Measurements from ENCODE around the gene THSD4. TPM values are rescaled to one million over a fixed set of nuclear protein-coding genes. Genes with fewer than 3 reads are reported as not detected.

The THSD4 gene
- polyA plus RNA-seq, 1 experiment, result 18.8 TPM

DNA sequence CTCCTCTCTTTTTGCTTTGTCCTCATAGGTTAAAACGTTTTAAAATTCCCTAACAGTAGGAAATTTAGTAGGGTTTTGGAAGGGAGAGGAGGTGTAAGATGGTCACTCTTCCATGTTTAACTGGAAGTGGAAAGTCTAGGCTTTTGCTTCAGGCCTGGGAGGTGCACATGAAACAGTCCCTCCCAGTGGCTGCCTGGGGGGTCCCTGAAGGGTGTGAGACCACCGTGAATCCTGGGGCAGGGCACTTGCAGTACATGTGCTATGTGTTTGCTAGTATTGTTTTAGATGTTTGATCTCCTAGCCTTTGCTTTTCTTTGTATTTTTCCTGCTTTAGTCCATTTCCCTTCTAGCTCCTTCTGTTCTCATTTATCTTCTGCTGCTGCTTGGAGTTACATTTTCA lies 178.5 kb downstream of the THSD4 start:
- ChIA-PET CTCF (interaction anchor here (0.6 to 1.7 kb wide), 3 partner anchors 29 to 178 kb away, joined by 3 to 5 read pairs (median 4); partner anchors contain the start of gene THSD4), POLR2A (no interaction called here)
- Histone ChIP-seq H3K27me3 (ENCODE audit: control insufficient read depth, insufficient read depth, low read length) (no peaks in the 10 kb centered on the region), H3K36me3 (ENCODE audit: control insufficient read depth, insufficient read depth, low read length) (no peaks in the 10 kb centered on the region), H3K4me3 (ENCODE audit: low read depth, low read length) (no peak overlapping the region)
- DNase-seq (ENCODE audit: low read depth), result no peak
- TF ChIP-seq, protein P1, sequence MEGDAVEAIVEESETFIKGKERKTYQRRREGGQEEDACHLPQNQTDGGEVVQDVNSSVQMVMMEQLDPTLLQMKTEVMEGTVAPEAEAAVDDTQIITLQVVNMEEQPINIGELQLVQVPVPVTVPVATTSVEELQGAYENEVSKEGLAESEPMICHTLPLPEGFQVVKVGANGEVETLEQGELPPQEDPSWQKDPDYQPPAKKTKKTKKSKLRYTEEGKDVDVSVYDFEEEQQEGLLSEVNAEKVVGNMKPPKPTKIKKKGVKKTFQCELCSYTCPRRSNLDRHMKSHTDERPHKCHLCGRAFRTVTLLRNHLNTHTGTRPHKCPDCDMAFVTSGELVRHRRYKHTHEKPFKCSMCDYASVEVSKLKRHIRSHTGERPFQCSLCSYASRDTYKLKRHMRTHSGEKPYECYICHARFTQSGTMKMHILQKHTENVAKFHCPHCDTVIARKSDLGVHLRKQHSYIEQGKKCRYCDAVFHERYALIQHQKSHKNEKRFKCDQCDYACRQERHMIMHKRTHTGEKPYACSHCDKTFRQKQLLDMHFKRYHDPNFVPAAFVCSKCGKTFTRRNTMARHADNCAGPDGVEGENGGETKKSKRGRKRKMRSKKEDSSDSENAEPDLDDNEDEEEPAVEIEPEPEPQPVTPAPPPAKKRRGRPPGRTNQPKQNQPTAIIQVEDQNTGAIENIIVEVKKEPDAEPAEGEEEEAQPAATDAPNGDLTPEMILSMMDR (IDR thresholded peaks at IDR 0.05; ENCODE audit: insufficient read depth, low read depth, low read length), result no peak

DNA sequence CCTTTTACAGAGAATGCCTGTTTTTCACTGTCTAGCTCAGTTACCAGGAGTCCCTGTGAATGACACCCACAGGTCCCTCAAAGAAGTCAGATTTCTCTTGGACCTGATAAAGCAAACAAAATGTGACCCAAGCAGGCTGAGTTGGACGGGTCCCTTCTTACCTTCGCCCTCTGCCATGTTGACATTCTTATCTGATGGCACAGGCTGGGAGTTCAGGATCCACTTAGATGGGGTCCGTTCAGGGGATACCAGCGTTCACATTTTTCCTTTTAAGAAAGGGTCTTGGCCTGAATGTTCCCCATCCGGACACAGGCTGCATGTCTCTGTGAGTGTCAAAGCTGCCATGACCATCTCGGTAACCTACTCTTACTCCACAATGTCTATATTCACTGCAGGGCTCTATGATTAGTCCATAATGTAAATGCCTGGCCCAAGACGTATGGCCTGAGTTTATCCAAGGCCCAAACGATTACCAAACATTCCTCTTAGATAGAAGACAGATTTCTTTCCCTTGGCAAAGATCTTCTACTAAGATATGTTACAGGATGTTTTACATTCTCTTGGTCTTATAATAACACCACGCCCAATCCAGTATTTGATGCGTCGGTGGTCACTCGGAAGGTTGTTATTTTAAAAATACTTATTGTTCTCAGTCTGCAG lies 179.1 kb downstream of the THSD4 start:
- ChIA-PET POLR2A (interaction anchor here (0.6 to 0.9 kb wide), 3 partner anchors 28 to 455 kb away, joined by 3 to 9 read pairs (median 3); no protein-coding TSS in a partner anchor), CTCF (interaction anchor here (0.6 to 1.7 kb wide), 4 partner anchors 179 to 284 kb away, joined by 3 to 5 read pairs (median 4); partner anchors contain the start of gene THSD4)
- H3K27me3 ChIP-seq (ENCODE audit: control insufficient read depth, insufficient read depth, low read length), result no peaks in the 10 kb centered on the region
- peak; percentile 88 for DNase-seq (ENCODE audit: low read depth)
- H3K36me3 ChIP-seq (ENCODE audit: control insufficient read depth, insufficient read depth, low read length), result no peaks in the 10 kb centered on the region
- H3K4me3 ChIP-seq (ENCODE audit: low read depth, low read length), result no peak overlapping the region
- TF ChIP-seq, protein P1 (IDR thresholded peaks at IDR 0.05; ENCODE audit: insufficient read depth, low read depth, low read length), result no peak

DNA sequence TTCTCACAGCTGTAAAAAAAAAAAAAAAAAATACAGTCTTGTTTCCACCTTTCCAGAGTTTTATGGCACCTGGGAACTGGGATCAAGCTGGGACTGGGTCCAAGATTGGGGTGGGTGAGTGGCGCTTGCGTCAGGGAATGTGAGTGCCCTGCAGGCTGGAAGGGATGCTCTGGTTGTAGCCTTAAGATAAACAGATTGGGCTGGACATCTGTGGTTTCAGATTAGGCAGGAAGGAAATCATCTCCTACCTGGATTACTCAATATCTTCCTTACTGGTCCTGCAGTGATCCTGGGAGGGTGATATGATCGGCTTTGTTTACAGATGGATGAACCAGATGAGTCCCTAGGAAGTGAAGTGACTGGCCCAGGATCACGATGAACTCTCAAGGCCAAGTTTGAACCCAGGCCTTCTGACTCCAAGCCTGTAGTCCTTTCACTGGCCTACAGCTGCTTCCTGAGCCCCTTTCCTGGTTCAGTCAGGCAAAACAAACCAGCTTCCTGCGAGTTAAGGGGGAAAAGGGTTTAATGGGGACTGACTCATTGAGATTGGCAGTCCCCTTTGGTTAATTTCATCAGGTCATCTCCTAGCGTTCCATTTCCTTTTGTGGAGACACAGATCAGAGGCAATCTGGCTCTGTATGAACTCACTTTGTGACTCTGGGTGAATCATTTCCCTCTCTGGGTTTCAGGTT lies 179.8 kb downstream of the THSD4 start:
- Histone ChIP-seq H3K36me3 (ENCODE audit: control insufficient read depth, insufficient read depth, low read length) (no peaks in the 10 kb centered on the region), H3K27me3 (ENCODE audit: control insufficient read depth, insufficient read depth, low read length) (no peaks in the 10 kb centered on the region), H3K4me3 (ENCODE audit: low read depth, low read length) (no peak overlapping the region)
- ChIA-PET CTCF (interaction anchor here (0.6 to 1.4 kb wide), 5 partner anchors 180 to 284 kb away, joined by 3 to 4 read pairs (median 3); partner anchors contain the start of gene THSD4), POLR2A (interaction anchor here (0.6 to 0.9 kb wide), 3 partner anchors 27 to 455 kb away, joined by 3 to 9 read pairs (median 3); no protein-coding TSS in a partner anchor)
- peak; percentile 99 for DNase-seq (ENCODE audit: low read depth)
- TF ChIP-seq, protein P1 (IDR thresholded peaks at IDR 0.05; ENCODE audit: insufficient read depth, low read depth, low read length), result no peak

DNA sequence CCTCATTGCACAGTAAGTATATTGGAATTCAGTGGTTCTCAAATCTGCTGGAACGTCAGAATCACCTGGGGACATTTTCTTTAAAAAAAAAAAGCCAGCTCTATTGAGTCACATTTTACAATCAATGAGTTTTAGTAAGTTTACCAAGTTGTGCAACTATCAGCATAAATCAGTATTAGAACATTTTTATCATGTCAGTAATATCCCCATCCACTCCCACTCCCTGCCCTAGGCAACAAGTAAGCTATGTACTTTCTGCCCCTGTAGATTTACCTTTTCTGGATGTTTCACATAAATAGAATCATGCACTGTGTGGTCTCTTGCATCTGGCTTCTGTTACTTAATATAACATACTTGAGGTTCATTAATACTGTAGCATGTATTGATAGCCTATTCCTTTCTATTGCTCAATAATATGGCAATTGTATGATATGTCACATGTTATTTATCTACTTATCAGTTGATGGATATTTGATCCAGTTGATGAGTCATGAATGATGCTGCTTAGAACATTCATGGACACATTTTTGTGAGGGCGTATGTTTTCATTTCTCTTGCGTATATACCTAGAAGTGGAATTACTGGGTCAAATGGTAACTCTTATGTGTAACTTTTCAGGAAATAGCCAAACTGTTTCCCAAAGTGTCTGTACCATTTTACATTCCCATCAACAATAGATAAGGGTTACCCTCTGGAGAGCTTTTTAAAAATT lies 180.5 kb downstream of the THSD4 start:
- no peaks in the 10 kb centered on the region for H3K36me3 ChIP-seq (ENCODE audit: control insufficient read depth, insufficient read depth, low read length)
- no peak overlapping the region for H3K4me3 ChIP-seq (ENCODE audit: low read depth, low read length)
- DNase-seq (ENCODE audit: low read depth), result no peak
- ChIA-PET POLR2A (interaction anchor here (0.9 kb wide), 1 partner anchor 319 kb away, joined by 3 read pairs; no protein-coding TSS in a partner anchor), CTCF (interaction anchor here (0.6 to 1.4 kb wide), 3 partner anchors 180 to 245 kb away, joined by 3 to 4 read pairs (median 3); partner anchors contain the start of gene THSD4)
- TF ChIP-seq, protein P1 (IDR thresholded peaks at IDR 0.05; ENCODE audit: insufficient read depth, low read depth, low read length), result no peak
- no peaks in the 10 kb centered on the region for H3K27me3 ChIP-seq (ENCODE audit: control insufficient read depth, insufficient read depth, low read length)

DNA sequence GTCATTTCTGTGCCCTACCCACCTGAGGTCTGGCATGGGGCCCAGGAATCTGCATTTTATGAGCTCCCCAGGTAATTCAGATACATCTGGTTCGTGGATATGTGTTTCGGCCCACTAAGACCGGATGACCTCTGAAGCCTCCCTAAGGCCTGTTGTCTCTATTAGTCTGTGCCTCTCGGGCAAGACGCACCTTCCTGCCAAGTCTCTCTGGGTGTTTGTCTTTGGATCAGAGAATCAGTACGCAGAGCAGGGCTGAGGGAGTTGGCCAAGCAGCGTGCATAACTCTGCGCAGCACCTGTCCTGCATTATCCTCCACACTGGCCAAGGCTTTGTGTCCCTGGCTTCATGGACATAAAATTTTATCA lies 181.0 kb downstream of the THSD4 start:
- DNase-seq (ENCODE audit: low read depth), result no peak
- POLR2A ChIA-PET, result no interaction called here
- CTCF ChIA-PET, result no interaction called here
- Histone ChIP-seq H3K4me3 (ENCODE audit: low read depth, low read length) (no peak overlapping the region), H3K36me3 (ENCODE audit: control insufficient read depth, insufficient read depth, low read length) (no peaks in the 10 kb centered on the region), H3K27me3 (ENCODE audit: control insufficient read depth, insufficient read depth, low read length) (no peaks in the 10 kb centered on the region)
- TF ChIP-seq, protein P1 (IDR thresholded peaks at IDR 0.05; ENCODE audit: insufficient read depth, low read depth, low read length), result no peak

Data from BJ (cell line).